NT2/D1 (cell line): ENCODE measurements around the gene GPR158.

Source experiments
- SUZ12 ChIP-seq: IDR thresholded peaks from 2 replicates; pipeline ENCODE4 v1.6.1; 2011; ENCODE audit not compliant: insufficient read length, insufficient read depth; ENCODE audit errors: extremely low read depth
- YY1 ChIP-seq: IDR thresholded peaks from 2 replicates; pipeline ENCODE4 v1.6.1; 2011; ENCODE audit not compliant: insufficient read length, insufficient read depth
- ZNF274 ChIP-seq: IDR thresholded peaks from 2 replicates; pipeline ENCODE4 v1.6.1; 2011; ENCODE audit warnings: mild to moderate bottlenecking, low read depth, low read length

DNA sequence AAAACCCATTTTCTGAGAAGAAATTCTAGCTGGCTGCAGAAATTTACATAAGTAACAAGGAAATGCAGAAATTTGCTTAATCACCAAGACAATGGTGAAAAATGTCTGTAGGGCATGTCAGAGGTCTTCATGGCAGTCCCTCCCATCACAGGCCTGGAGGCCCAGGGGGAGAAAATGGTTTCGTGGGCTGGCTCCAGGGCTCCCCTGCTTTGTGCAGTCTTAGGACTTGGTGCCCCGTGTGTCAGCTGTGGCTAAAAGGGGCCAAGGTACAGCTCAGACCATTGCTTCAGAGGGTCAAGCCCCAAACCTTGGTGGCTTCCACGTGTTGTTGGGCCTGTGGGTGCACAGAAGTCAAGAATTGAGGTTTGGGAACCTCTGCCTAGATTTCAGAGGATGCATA is 215.9 kb downstream of the GPR158 start:
- no peak for TF ChIP-seq ZNF274
- TF ChIP-seq YY1 = no peak
- TF ChIP-seq SUZ12 = no peak
